ENCODE measurements around the gene ARID4B. TPM values are rescaled to one million over a fixed set of nuclear protein-coding genes. Genes with fewer than 3 reads are reported as not detected.

Gene ARID4B
- total RNA-seq, 1 experiment from 2014 or later: 28.3 TPM

DNA sequence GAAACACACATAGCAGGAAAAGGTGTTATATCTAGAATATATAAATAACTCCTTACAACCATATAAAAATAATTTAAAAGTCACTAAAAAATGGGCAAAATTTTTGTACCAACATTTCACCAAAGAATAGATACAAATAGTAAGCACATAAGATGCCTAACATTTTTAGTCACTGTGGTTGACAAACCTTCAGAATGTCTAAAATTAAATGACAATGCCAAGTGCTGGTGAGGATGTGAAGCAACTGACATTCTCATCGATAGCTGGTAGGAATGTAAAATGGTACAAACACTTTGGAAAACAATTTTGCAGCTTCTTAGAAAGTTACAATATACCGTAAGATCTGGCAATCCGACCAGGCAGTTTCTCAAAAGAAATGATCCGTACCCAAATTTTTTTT lies 185.0 kb downstream of the ARID4B start:
- TF ChIP-seq JUND (IDR thresholded peaks at IDR 0.05) (no peak), YY1 (IDR thresholded peaks at IDR 0.05; ENCODE audit: extremely low read depth, insufficient replicate concordance, low read depth, low read length) (no peak), SRF (IDR thresholded peaks at IDR 0.05; ENCODE audit: low read depth) (no peak), EZH2 (IDR thresholded peaks at IDR 0.05) (no peak), FOSL1 (IDR thresholded peaks at IDR 0.05; ENCODE audit: low read depth) (no peak), TCF7L2 (IDR thresholded peaks at IDR 0.05; ENCODE audit: borderline replicate concordance, extremely low read depth, insufficient read depth, insufficient read length) (no peak), SIN3A (IDR thresholded peaks at IDR 0.05; ENCODE audit: low read depth) (no peak), ZNF274 (IDR thresholded peaks at IDR 0.05; ENCODE audit: low read depth, low read length) (no peak), EZH2phosphoT487 (IDR thresholded peaks at IDR 0.05; ENCODE audit: borderline replicate concordance) (no peak), SP1 (IDR thresholded peaks at IDR 0.05; ENCODE audit: low read depth) (no peak), CBX3 (IDR thresholded peaks at IDR 0.05; ENCODE audit: low read depth) (no peak)
- TF ChIP-seq, protein P1, sequence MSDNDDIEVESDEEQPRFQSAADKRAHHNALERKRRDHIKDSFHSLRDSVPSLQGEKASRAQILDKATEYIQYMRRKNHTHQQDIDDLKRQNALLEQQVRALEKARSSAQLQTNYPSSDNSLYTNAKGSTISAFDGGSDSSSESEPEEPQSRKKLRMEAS (IDR thresholded peaks at IDR 0.05): no peak
- TF ChIP-seq, protein P2, sequence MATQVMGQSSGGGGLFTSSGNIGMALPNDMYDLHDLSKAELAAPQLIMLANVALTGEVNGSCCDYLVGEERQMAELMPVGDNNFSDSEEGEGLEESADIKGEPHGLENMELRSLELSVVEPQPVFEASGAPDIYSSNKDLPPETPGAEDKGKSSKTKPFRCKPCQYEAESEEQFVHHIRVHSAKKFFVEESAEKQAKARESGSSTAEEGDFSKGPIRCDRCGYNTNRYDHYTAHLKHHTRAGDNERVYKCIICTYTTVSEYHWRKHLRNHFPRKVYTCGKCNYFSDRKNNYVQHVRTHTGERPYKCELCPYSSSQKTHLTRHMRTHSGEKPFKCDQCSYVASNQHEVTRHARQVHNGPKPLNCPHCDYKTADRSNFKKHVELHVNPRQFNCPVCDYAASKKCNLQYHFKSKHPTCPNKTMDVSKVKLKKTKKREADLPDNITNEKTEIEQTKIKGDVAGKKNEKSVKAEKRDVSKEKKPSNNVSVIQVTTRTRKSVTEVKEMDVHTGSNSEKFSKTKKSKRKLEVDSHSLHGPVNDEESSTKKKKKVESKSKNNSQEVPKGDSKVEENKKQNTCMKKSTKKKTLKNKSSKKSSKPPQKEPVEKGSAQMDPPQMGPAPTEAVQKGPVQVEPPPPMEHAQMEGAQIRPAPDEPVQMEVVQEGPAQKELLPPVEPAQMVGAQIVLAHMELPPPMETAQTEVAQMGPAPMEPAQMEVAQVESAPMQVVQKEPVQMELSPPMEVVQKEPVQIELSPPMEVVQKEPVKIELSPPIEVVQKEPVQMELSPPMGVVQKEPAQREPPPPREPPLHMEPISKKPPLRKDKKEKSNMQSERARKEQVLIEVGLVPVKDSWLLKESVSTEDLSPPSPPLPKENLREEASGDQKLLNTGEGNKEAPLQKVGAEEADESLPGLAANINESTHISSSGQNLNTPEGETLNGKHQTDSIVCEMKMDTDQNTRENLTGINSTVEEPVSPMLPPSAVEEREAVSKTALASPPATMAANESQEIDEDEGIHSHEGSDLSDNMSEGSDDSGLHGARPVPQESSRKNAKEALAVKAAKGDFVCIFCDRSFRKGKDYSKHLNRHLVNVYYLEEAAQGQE (IDR thresholded peaks at IDR 0.05; ENCODE audit: low read depth): no peak
- TF ChIP-seq, protein P3, sequence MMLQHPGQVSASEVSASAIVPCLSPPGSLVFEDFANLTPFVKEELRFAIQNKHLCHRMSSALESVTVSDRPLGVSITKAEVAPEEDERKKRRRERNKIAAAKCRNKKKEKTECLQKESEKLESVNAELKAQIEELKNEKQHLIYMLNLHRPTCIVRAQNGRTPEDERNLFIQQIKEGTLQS (IDR thresholded peaks at IDR 0.05): no peak
- no peak overlapping the region for H3K4me3 ChIP-seq (replicated peaks in 1 of 2; ENCODE audit: low read depth in 1 of 2, low read length in 2 of 2)
- H2AFZ ChIP-seq (ENCODE audit: low read depth, low read length, poor library complexity, severe bottlenecking): no peak overlapping the region
- ChIA-PET RAD21 (ENCODE audit: low non-redundant PET in 1 of 2, low total read pairs in 2 of 2, uncharacterized antibody in 2 of 2, unreplicated experiment in 2 of 2) (no interaction called here), POLR2A (no interaction called here), CTCF (no interaction called here)
- no peaks in the 10 kb centered on the region for H3K4me1 ChIP-seq (ENCODE audit: control insufficient read depth in 1 of 2, insufficient read depth in 2 of 2, low read length in 2 of 2)
- peaks cover 40% of the 10 kb centered on the region for H3K79me2 ChIP-seq (ENCODE audit: insufficient read depth, low read length)
- H3K9me3 ChIP-seq (ENCODE audit: control insufficient read depth in 1 of 2, insufficient read depth in 1 of 2, low read depth in 1 of 2, low read length in 2 of 2): no peaks in the 10 kb centered on the region
- no TSS peak for BruUV-seq (replicated peaks)
- H3K36me3 ChIP-seq (ENCODE audit: control insufficient read depth in 1 of 2, insufficient read depth in 2 of 2, low read length in 2 of 2): peaks cover 25 to 28% of the 10 kb centered on the region in 2 experiments
- 0 out of 2 replicates have a peak, but pooled peaks cover 6% of the 10 kb centered on the region for H4K20me1 ChIP-seq (ENCODE audit: insufficient read depth)
- intact Hi-C loops (cut with micrococcal nuclease): no loop called here
- no peak overlapping the region for H3K27ac ChIP-seq (ENCODE audit: low read depth, low read length)
- H3K9ac ChIP-seq (ENCODE audit: low read length): no peak overlapping the region
- DNase-seq (ENCODE audit: low read depth, low spot score) (no peak), ATAC-seq (no peak)
- H3K4me2 ChIP-seq (ENCODE audit: low read length): no peak overlapping the region
- H3K27me3 ChIP-seq (ENCODE audit: insufficient read depth, low read length): no peaks in the 10 kb centered on the region
- H3K9me2 ChIP-seq (ENCODE audit: insufficient read depth): no peaks in the 10 kb centered on the region
